Gastroesophageal sphincter (tissue), 3 donors: ENCODE measurements around the gene GABRA5.

Experiments used
- CTCF ChIP-seq, 4 experiments: fragments of 200-600 bp in 2 of 4; fragments of 450-650 bp in 2 of 4; sonication (generic) in 1 of 4; IDR thresholded peaks; one replicate each; pipeline ENCODE4 v1.5.1; 2017 to 2019; ENCODE audit warnings: antibody characterized with exemption in 4 of 4, mild to moderate bottlenecking in 2 of 4, moderate library complexity in 2 of 4
- POLR2A ChIP-seq, 2 donors: fragments of 450-650 bp; IDR thresholded peaks; one replicate each; pipeline ENCODE4 v1.6.1; 2017; ENCODE audit warnings: antibody characterized with exemption in 2 of 2, mild to moderate bottlenecking in 2 of 2, moderate library complexity in 1 of 2
- POLR2AphosphoS5 ChIP-seq: sonication (generic); formaldehyde crosslinking; IDR thresholded peaks from one replicate; pipeline ENCODE4 v1.6.1; 2017; ENCODE audit warnings: antibody characterized with exemption

GRCh38 chr15:26883466-26883865 is 16.6 kb downstream of the GABRA5 start:
- TF ChIP-seq POLR2A (IDR thresholded peaks at IDR 0.05) (no peak), CTCF (IDR thresholded peaks at IDR 0.05) (no peak), POLR2AphosphoS5 (no peak)
